Renal cortex interstitium (tissue), 11 donors: Measurements from ENCODE around the gene IFITM1. TPM values are rescaled to one million over a fixed set of nuclear protein-coding genes. Genes with fewer than 3 reads are reported as not detected.
"Not testable (repeated sequence)": the region's sequence is repeated elsewhere in the genome, so short reads cannot be mapped to it uniquely, and the experiment has no call there.

Source experiments
- DNase-seq, 11 donors: peaks; one replicate each; pipeline ENCODE4 v3.0.0-alpha.2; 2013; ENCODE audit warnings: low read depth in 9 of 11, low spot score in 4 of 11; ENCODE audit errors: extremely low read depth in 1 of 11
- polyA plus RNA-seq, 3 donors: library from polyadenylated mRNA; unstranded; fragments of 120-200 nt; gene quantifications; one replicate each; pipeline ENCODE4 v1.2.1, GENCODE V29; 2013; ENCODE audit not compliant: insufficient read length in 3 of 3

IFITM1 gene
- polyA plus RNA-seq, 3 donors: 36.7 to 47.9 (median 42.5) TPM

- DNase-seq: no peak
These were observed 37.6 kb downstream of the IFITM1 start for GRCh38 chr11:351411-351810.

DNA sequence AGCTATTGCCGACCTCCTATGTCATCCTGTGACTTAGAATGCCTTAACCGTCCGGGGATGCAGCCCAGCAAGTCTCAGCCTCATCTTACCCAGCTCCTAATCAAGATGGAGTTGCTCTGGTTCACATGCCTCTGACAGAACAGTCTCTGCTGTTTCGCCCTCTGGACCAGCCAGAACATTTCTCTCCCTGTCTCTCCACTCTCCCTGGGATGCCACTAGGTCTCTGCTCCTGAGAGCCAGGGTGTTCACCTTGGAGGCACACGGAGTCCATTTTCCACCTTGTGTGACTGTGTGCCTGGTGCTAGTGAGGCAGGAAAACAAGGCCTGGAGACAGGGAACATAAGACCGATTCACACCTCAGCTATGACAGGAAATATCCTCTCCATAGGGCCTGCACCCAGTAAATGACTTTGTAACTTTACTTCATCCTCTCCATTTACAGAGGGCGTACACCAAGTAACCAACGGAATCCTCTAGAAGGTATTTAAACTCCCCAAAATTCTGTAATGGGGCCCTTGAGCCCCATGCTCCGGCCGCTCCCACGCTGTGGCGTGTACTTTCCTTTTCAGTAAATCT lies 38.7 kb downstream of the IFITM1 start:
- DNase-seq: no peak

DNA sequence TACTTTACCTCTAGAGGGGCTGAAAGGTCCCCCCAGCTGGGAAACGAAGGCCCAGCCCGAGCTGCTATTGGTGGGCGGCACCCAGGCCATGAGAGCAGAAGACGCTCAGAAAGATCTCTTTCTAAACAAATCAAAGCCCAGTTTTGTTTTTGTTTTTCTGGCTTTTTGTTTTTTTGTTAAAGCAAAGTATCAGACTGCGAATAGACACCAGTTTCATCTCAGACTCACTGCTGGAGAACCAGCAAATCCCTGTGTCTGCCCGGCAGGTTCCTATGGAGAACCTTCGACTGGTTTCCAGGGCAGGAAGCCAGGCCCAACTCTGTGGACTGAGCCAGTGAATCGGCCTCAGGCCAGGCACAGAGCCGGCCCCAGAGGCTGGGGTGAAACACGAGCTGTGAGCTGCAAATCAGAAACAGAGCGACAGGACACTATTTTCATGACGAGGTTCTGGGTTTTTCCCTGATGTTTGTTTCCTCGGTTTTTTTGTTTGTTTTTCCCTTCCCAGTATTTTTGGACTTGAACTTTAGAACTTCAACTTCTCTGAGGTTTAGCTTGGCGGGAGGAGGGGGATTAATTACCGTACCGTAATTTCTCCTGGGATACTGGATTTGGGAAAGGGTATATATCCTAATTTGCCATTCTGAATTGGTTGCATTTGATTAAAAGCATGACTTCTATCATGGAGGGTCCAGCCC lies 39.5 kb downstream of the IFITM1 start:
- peak in 5 of 11 donors; percentile 58 to 80 (median 70) for DNase-seq

DNA sequence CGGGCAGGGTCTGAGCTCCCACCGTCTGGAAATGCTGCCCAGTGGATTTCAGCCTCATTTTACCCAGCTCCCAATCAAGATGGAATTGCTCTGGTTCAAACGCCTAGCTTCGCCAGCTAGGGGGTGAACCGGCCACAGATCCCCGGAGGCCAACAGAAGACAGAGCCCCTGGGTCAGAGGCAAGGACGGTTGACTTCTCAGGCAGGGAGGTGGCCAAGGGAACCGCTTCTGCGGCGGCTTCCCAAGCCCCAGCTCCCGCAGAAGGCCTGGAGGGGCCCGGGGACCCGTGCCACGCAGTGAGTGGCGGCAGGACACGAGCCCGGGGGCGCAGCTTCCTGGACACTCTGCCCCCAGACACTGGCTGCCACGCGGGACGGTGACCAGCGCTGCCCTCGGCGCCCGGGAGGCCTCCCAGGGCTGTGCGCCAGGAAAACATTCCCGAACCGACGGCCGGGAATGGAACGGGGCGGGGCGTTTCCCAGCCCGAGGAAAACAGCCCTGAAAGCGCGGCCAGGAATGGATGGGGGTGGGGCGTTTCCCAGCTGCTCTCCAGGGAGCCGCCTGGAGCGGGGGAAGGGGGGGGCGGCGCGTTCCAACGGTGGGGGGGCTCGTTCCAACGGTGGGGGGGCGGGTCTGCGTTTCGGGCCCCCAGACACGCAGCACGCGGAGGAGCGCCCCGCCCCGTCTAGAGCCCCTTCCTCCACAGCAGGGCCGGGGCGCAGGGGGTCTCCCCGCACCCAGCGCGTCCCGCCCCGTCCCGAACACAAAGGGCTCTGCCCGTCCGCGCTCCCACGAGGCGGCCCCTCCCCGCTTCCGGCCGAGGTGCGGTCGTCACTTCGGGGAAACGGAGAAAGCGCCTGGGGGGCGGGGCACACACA lies 42.0 kb downstream of the IFITM1 start:
- peak; percentile 79 to 93 (median 89) for DNase-seq

- no peak for DNase-seq
These were observed 42.8 kb downstream of the IFITM1 start for GRCh38 chr11:356610-357009.

- no peak for DNase-seq
These were observed 43.7 kb downstream of the IFITM1 start for GRCh38 chr11:357582-357981.

DNA sequence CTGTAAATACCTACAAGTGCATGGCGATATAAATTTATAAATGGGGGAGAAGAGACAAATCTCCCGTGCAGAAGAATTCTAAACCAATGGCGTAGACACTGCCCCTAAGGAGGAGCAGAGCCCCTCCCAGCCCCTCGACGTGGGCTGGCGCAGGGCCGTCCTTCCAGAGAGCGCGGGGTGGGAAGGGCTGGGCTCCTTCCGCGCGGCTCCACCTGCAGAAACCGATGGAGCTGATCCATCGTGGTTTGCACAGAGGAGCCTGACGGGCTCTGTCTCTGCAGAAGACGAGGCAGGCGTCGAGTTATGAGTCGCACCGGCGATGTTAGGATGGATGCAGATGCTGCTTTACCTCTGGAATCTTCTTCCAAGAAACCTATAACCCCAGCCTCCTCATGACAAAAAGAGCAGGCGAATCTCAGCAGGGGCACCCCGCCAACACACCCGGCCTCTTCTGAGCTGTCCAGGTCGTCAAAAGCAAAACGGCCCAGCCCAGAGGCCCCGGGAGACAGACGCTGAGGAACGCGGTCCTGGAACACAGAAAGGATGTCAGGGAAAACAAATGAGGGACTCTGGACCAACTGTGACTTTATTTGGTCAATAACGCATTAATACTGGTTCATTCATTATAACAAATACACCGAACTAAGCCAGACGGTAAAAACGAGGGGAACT lies 44.4 kb downstream of the IFITM1 start:
- DNase-seq: no peak

DNA sequence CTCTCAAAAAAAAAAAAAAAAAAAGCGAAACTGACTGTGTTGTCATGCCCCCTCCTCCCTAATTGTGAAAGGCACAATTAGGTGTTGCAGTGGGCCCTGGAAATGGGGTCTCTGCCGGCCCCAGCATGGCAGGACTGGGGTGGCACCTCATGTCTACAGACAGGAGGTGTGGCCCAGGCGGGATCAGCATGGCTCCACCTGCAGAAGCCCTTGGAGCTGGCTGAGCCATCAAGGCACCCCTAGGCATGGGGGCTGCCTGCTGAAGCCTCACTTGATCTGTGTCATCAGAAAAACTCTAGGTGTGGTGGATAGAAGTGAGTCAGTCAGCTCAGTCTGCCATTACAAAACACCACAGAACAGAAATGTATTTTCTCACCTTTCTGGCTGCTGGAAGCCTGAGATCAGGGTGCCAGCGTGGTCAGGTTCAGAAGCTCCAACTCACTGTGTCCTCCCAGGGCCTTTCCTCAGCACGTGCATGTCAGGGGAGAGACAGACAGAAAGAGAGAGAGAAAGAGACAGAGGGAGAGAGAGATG lies 45.4 kb downstream of the IFITM1 start:
- DNase-seq: no peak

GRCh38 chr11:360326-361280 lies 46.8 kb downstream of the IFITM1 start:
- no peak for DNase-seq

DNA sequence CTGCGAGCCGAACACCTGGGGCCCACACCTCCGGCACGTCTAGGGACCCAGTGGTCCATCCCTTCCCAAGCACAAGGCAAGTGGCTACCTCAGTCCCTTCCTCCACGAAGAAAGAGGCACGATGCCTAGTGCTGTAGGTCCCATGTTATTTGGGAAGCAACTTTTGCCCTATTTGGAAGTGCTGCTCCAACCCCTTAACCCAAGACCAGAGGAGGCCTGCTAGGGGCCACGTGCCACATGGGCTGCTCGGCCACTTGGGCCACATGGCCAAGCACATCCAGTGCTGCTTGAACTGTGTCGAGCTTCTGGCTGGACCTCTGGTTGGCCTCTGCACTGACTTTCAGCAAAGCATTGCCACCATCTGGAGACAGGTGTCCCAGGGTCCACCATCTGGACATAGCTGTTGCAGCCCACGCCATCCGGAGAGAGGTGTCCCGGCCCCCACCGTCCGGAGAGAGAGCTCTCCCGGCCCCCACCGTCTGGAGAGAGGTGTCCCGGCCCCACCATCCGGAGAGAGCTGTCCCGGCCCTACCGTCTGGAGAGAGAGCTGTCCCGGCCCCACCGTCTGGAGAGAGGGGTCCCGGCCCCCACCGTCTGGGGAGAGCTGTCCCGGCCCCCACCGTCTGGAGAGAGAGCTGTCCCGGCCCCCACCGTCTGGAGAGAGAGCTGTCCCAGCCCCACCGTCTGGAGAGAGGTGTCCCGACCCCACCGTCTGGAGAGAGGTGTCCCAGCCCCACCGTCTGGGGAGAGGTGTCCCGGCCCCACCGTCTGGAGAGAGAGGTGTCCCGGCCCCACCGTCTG lies 49.0 kb downstream of the IFITM1 start:
- no peak for DNase-seq

GRCh38 chr11:363443-363805 lies 49.6 kb downstream of the IFITM1 start:
- not testable (repeated sequence) for DNase-seq

DNA sequence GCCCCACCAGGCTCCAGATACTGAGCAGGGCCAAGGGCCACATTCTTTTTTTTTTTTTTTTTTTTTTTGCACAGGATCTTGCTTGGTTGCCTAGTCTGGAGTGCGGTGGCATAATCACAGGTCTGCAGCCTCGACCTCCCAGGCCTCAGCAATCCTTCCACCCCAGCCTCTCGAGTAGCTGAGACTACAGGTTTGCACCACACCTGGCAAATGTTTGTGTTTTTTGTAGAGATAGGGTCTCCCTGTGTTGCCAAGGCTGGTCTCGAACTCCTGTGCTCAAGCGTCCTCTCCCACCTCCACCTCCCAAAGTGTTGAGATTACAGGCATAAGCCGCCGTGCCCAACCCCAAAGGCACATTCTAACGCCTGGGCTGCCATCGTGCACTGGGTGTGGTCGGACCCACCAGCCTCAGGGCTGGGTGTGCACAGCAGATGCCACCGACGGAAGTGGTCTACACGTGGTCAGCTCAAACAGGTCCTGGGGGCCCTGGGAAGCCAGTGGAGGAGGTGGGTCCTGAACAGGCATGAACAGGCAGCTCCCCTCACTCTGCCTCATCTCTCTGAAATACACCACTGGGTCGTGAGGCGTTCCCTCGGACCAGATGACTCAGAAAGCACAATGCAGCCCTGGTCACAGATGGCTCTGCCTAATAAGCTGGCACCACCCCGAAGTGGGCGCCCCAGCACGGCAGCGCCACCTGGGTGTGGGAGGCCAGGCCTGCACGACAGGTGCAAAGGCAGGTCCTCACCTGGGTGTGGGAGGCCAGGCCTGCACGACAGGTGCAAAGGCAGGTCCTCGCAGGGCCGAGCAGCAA lies 50.3 kb downstream of the IFITM1 start:
- DNase-seq: no peak

Other genes with a start within 250 kb of the IFITM1 start
- 1 to 10 TPM in 1 of 3 donors, under 1 TPM in 1, not detected in 1; 0.48 to 1.9 TPM for gene SCGB1C1, start 121.0 kb upstream of the IFITM1 start, polyA plus RNA-seq
- 10 to 100 TPM; 36.1 to 47.8 (median 46.2) TPM for gene BET1L, start 106.6 kb upstream of the IFITM1 start, polyA plus RNA-seq
- 10 to 100 TPM; 71.4 to 88.1 (median 80.9) TPM for gene RIC8A, start 106.3 kb upstream of the IFITM1 start, polyA plus RNA-seq
- gene SIRT3, start 77.7 kb upstream of the IFITM1 start, polyA plus RNA-seq: 10 to 100 TPM; 26.5 to 39.3 (median 29.2) TPM
- gene PSMD13, start 77.1 kb upstream of the IFITM1 start, polyA plus RNA-seq: 100 to 1,000 TPM; 132 to 155 (median 152) TPM
- gene NLRP6, start 35.6 kb upstream of the IFITM1 start, polyA plus RNA-seq: under 1 TPM; 0.24 to 0.67 (median 0.55) TPM
- gene PGGHG, start 24.9 kb upstream of the IFITM1 start, polyA plus RNA-seq: 10 to 100 TPM; 10.9 to 52.6 (median 29.2) TPM
- gene IFITM5, start 14.5 kb upstream of the IFITM1 start, polyA plus RNA-seq: under 1 TPM in 2 of 3 donors, not detected in 1; 0.19 to 0.36 TPM
- gene IFITM2, start 6.2 kb upstream of the IFITM1 start, polyA plus RNA-seq: 100 to 1,000 TPM; 176 to 248 (median 216) TPM
- 100 to 1,000 TPM; 323 to 370 (median 359) TPM for gene IFITM3, start 6.8 kb downstream of the IFITM1 start, polyA plus RNA-seq
- 10 to 100 TPM; 64.8 to 99.5 (median 72.8) TPM for gene B4GALNT4, start 55.5 kb downstream of the IFITM1 start, polyA plus RNA-seq
- gene PKP3, start 80.2 kb downstream of the IFITM1 start, polyA plus RNA-seq: 1 to 10 TPM; 3.4 to 5.1 (median 4.6) TPM
- 10 to 100 TPM; 31.7 to 58.1 (median 56.9) TPM for gene SIGIRR, start 101.0 kb downstream of the IFITM1 start, polyA plus RNA-seq
- gene ANO9, start 128.0 kb downstream of the IFITM1 start, polyA plus RNA-seq: 10 to 100 TPM in 2 of 3 donors, 1 to 10 TPM in 1; 9.2 to 18.1 (median 10.3) TPM
- gene PTDSS2, start 136.2 kb downstream of the IFITM1 start, polyA plus RNA-seq: 10 to 100 TPM; 30.6 to 40.8 (median 35.9) TPM
- gene RNH1, start 193.2 kb downstream of the IFITM1 start, polyA plus RNA-seq: 10 to 100 TPM; 67.3 to 98.3 (median 98.2) TPM
- 10 to 100 TPM; 39.3 to 52.1 (median 50.3) TPM for gene HRAS, start 221.5 kb downstream of the IFITM1 start, polyA plus RNA-seq
- 1 to 10 TPM; 2.9 to 6.0 (median 4.3) TPM for gene LRRC56, start 223.5 kb downstream of the IFITM1 start, polyA plus RNA-seq
- gene LMNTD2, start 246.7 kb downstream of the IFITM1 start, polyA plus RNA-seq: 1 to 10 TPM; 3.3 to 5.7 (median 4.9) TPM
- 10 to 100 TPM; 28.2 to 63.4 (median 54.4) TPM for gene RASSF7, start 246.9 kb downstream of the IFITM1 start, polyA plus RNA-seq